ENCODE results near the gene ADA.

Gene ADA

GRCh38 chr20:44624743-44625271, 26.7 kb downstream of the ADA start:
- Histone ChIP-seq H3K9me3 (no peaks in the 10 kb centered on the region), H3K36me3 (peaks cover 4 to 30% (median 11%) of the 10 kb centered on the region in 3 donors), H3K27ac (no peak overlapping the region), H3K4me1 (peaks cover 0 to 8% (median 0%) of the 10 kb centered on the region in 4 donors), H3K4me3 (no peak overlapping the region), H3K27me3 (no peaks in the 10 kb centered on the region)
- TF ChIP-seq CTCF (IDR thresholded peaks at IDR 0.05) = no peak
- no peak for DNase-seq
- intact Hi-C loops (cut with DNase I; ENCODE audit: low total_unique reads) = loop anchor here (5.0 kb wide), 1 partner anchor 238 kb away; no protein-coding TSS in a partner anchor

- Histone ChIP-seq H3K9me3 (no peaks in the 10 kb centered on the region), H3K4me1 (peaks cover 0 to 8% (median 0%) of the 10 kb centered on the region in 4 donors), H3K4me3 (no peak overlapping the region), H3K27ac (no peak overlapping the region), H3K36me3 (peaks cover 10 to 36% (median 18%) of the 10 kb centered on the region in 3 donors), H3K27me3 (no peaks in the 10 kb centered on the region)
- intact Hi-C loops (cut with DNase I; ENCODE audit: low total_unique reads) = loop anchor here (5.0 kb wide), 1 partner anchor 237 kb away; no protein-coding TSS in a partner anchor
- TF ChIP-seq CTCF (IDR thresholded peaks at IDR 0.05) = no peak
- no peak for DNase-seq
These were observed 27.3 kb downstream of the ADA start for GRCh38 chr20:44624152-44624551.

- no peak for DNase-seq
- H3K4me3 ChIP-seq = no peak overlapping the region
These were observed 28.8 kb downstream of the ADA start for GRCh38 chr20:44622501-44623270.

GRCh38 chr20:44621939-44622338, 29.6 kb downstream of the ADA start:
- intact Hi-C loops (cut with DNase I; ENCODE audit: low total_unique reads) = loop anchor here (5.0 kb wide), 1 partner anchor 235 kb away; no protein-coding TSS in a partner anchor
- no peak overlapping the region for H3K4me3 ChIP-seq
- TF ChIP-seq CTCF (IDR thresholded peaks at IDR 0.05) = no peak
- no peaks in the 10 kb centered on the region for H3K9me3 ChIP-seq
- H3K27me3 ChIP-seq = no peaks in the 10 kb centered on the region
- H3K4me1 ChIP-seq = peaks cover 0 to 12% (median 2%) of the 10 kb centered on the region in 4 donors
- H3K36me3 ChIP-seq = peaks cover 23 to 57% (median 39%) of the 10 kb centered on the region in 3 donors
- no peak for DNase-seq
- no peak overlapping the region for H3K27ac ChIP-seq

More at GRCh38 chr20:44622501-44623270, 28.8 kb downstream of the ADA start:
- no peaks in the 10 kb centered on the region for H3K27me3 ChIP-seq
- H3K27ac ChIP-seq = no peak overlapping the region
- H3K9me3 ChIP-seq = no peaks in the 10 kb centered on the region
- TF ChIP-seq CTCF (IDR thresholded peaks at IDR 0.05) = no peak
- peaks cover 23 to 51% (median 32%) of the 10 kb centered on the region in 3 donors for H3K36me3 ChIP-seq
- intact Hi-C loops (cut with DNase I; ENCODE audit: low total_unique reads) = loop anchor here (5.0 kb wide), 1 partner anchor 235 kb away; no protein-coding TSS in a partner anchor
- peaks cover 0 to 8% (median 2%) of the 10 kb centered on the region in 4 donors for H3K4me1 ChIP-seq

GRCh38 chr20:44621325-44621724, 30.2 kb downstream of the ADA start:
- Histone ChIP-seq H3K36me3 (peaks cover 23 to 62% (median 45%) of the 10 kb centered on the region in 3 donors), H3K9me3 (no peaks in the 10 kb centered on the region), H3K4me3 (no peak overlapping the region), H3K27ac (no peak overlapping the region), H3K27me3 (no peaks in the 10 kb centered on the region), H3K4me1 (peaks cover 0 to 18% (median 8%) of the 10 kb centered on the region in 4 donors)
- TF ChIP-seq CTCF (IDR thresholded peaks at IDR 0.05) = no peak
- DNase-seq = no peak
- intact Hi-C loops (cut with DNase I; ENCODE audit: low total_unique reads) = loop anchor here (5.0 kb wide), 1 partner anchor 234 kb away; no protein-coding TSS in a partner anchor

All from tibial artery (tissue), 4 donors.